ENCODE data around the gene MLNR.

Gene MLNR

GRCh38 chr13:49184621-49185020 is 35.5 kb upstream of the MLNR start:
- no peak overlapping the region for H3K4me3 ChIP-seq (ENCODE audit: insufficient read depth, low read length, poor library complexity, severe bottlenecking)
- TF ChIP-seq CTCF (IDR thresholded peaks at IDR 0.05; ENCODE audit: insufficient read depth, low read length, poor library complexity, severe bottlenecking): no peak
- no peaks in the 10 kb centered on the region for H3K27me3 ChIP-seq (ENCODE audit: low read length)
- no peaks in the 10 kb centered on the region for H3F3A ChIP-seq (ENCODE audit: insufficient read depth)
- no peaks in the 10 kb centered on the region for H3K79me2 ChIP-seq (ENCODE audit: insufficient read depth, low read length)
- no peak overlapping the region for H3K4me2 ChIP-seq (ENCODE audit: low read depth, low read length, poor library complexity, severe bottlenecking)
- H3K9me3 ChIP-seq (ENCODE audit: insufficient read depth, low read length): no peaks in the 10 kb centered on the region
- no peak overlapping the region for H3K9ac ChIP-seq (ENCODE audit: low read length)
- no peak overlapping the region for H2AFZ ChIP-seq (ENCODE audit: low read depth, low read length, severe bottlenecking)
- H3K36me3 ChIP-seq (ENCODE audit: low read length): peaks cover 26% of the 10 kb centered on the region
- H4K20me1 ChIP-seq (ENCODE audit: low read depth, low read length): no peaks in the 10 kb centered on the region
- H3K27ac ChIP-seq (ENCODE audit: low read depth, low read length): no peak overlapping the region
- H3K9me2 ChIP-seq (replicated peaks; ENCODE audit: insufficient read depth, low read length): no peaks in the 10 kb centered on the region

- Histone ChIP-seq H3K27ac (ENCODE audit: low read depth, low read length) (no peak overlapping the region), H3K36me3 (ENCODE audit: low read length) (peaks cover 23% of the 10 kb centered on the region), H3K9me2 (replicated peaks; ENCODE audit: insufficient read depth, low read length) (no peaks in the 10 kb centered on the region)
These were observed 34.9 kb upstream of the MLNR start for GRCh38 chr13:49185264-49185663.

GRCh38 chr13:49190901-49191300 is 29.2 kb upstream of the MLNR start:
- Histone ChIP-seq H3K9me2 (replicated peaks; ENCODE audit: insufficient read depth, low read length) (no peaks in the 10 kb centered on the region), H3K79me2 (ENCODE audit: insufficient read depth, low read length) (no peaks in the 10 kb centered on the region), H3K27me3 (ENCODE audit: low read length) (no peaks in the 10 kb centered on the region), H3K4me3 (ENCODE audit: insufficient read depth, low read length, poor library complexity, severe bottlenecking) (no peak overlapping the region), H3F3A (ENCODE audit: insufficient read depth) (no peaks in the 10 kb centered on the region; the same call in 1 of the 2 replicates), H3K36me3 (ENCODE audit: low read length) (peaks cover 34% of the 10 kb centered on the region), H3K27ac (ENCODE audit: low read depth, low read length) (no peak overlapping the region), H2AFZ (ENCODE audit: low read depth, low read length, severe bottlenecking) (no peak overlapping the region), H4K20me1 (ENCODE audit: low read depth, low read length) (no peaks in the 10 kb centered on the region), H3K4me2 (ENCODE audit: low read depth, low read length, poor library complexity, severe bottlenecking) (no peak overlapping the region), H3K9ac (ENCODE audit: low read length) (no peak overlapping the region), H3K9me3 (ENCODE audit: insufficient read depth, low read length) (no peaks in the 10 kb centered on the region)
- TF ChIP-seq CTCF (IDR thresholded peaks at IDR 0.05; ENCODE audit: insufficient read depth, low read length, poor library complexity, severe bottlenecking) (no peak), EZH2phosphoT487 (conservative IDR thresholded peaks at IDR 0.05; ENCODE audit: low read length) (no peak)

More at GRCh38 chr13:49185264-49185663, 34.9 kb upstream of the MLNR start:
- Histone ChIP-seq H3K4me2 (ENCODE audit: low read depth, low read length, poor library complexity, severe bottlenecking) (no peak overlapping the region), H3K4me3 (ENCODE audit: insufficient read depth, low read length, poor library complexity, severe bottlenecking) (no peak overlapping the region), H4K20me1 (ENCODE audit: low read depth, low read length) (no peaks in the 10 kb centered on the region), H3K27me3 (ENCODE audit: low read length) (no peaks in the 10 kb centered on the region), H3K9ac (ENCODE audit: low read length) (no peak overlapping the region), H2AFZ (ENCODE audit: low read depth, low read length, severe bottlenecking) (no peak overlapping the region), H3K9me3 (ENCODE audit: insufficient read depth, low read length) (no peaks in the 10 kb centered on the region), H3K79me2 (ENCODE audit: insufficient read depth, low read length) (no peaks in the 10 kb centered on the region), H3F3A (ENCODE audit: insufficient read depth) (no peaks in the 10 kb centered on the region)
- no peak for TF ChIP-seq EZH2phosphoT487 (conservative IDR thresholded peaks at IDR 0.05; ENCODE audit: low read length)
- TF ChIP-seq CTCF (IDR thresholded peaks at IDR 0.05; ENCODE audit: insufficient read depth, low read length, poor library complexity, severe bottlenecking): no peak

Measured in SU-DHL-6 (cell line).